Liver (tissue), 9 donors: Measurements from ENCODE around the gene ABHD15. TPM values are rescaled to one million over a fixed set of nuclear protein-coding genes. Genes with fewer than 3 reads are reported as not detected.
A peak's percentile ranks its signal among the peaks of the same experiment; 100 is the strongest.

ENCODE experiments used
- DNase-seq: peaks from one replicate; pipeline ENCODE4 v3.0.0-alpha.2; 2017; ENCODE audit warnings: low spot score
- H3K27ac ChIP-seq, 2 donors: one replicate each; pipeline ENCODE4 v1.7.0; 2013; ENCODE audit warnings: inconsistent platforms in 2 of 2, low read length in 2 of 2, control low read depth in 1 of 2, low read depth in 1 of 2, mild to moderate bottlenecking in 1 of 2
- H3K27me3 ChIP-seq, 4 donors: one replicate each; pipeline versions ENCODE4 v1.6.1 to v1.7.0; 2013; ENCODE audit warnings: low read length in 3 of 4, inconsistent platforms in 1 of 4, mild to moderate bottlenecking in 1 of 4, moderate library complexity in 1 of 4; ENCODE audit not compliant: control insufficient read depth in 4 of 4, insufficient read depth in 4 of 4
- H3K36me3 ChIP-seq, 4 donors: one replicate each; pipeline versions ENCODE4 v1.6.1 to v1.7.0; 2013; ENCODE audit warnings: low read length in 3 of 4, mild to moderate bottlenecking in 3 of 4, low read depth in 1 of 4, moderate library complexity in 1 of 4; ENCODE audit not compliant: control insufficient read depth in 4 of 4, insufficient read depth in 3 of 4
- H3K4me1 ChIP-seq, 4 donors: one replicate each; pipeline versions ENCODE4 v1.6.1 to v1.7.0; 2013; ENCODE audit warnings: low read length in 3 of 4, mild to moderate bottlenecking in 3 of 4, moderate library complexity in 1 of 4; ENCODE audit not compliant: control insufficient read depth in 4 of 4, insufficient read depth in 4 of 4
- H3K4me3 ChIP-seq, 3 donors: one replicate each; pipeline versions ENCODE4 v1.6.1 to v1.7.0; 2013; ENCODE audit warnings: low read length in 3 of 3, control low read depth in 1 of 3, low read depth in 1 of 3, mild to moderate bottlenecking in 1 of 3
- H3K9ac ChIP-seq, 2 donors: one replicate each; pipeline ENCODE4 v1.7.0; 2013; ENCODE audit warnings: low read length in 2 of 2, mild to moderate bottlenecking in 2 of 2, moderate library complexity in 2 of 2, control low read depth in 1 of 2, low read depth in 1 of 2
- H3K9me3 ChIP-seq, 4 donors: one replicate each; pipeline versions ENCODE4 v1.6.1 to v1.7.0; 2013; ENCODE audit warnings: low read length in 3 of 4; ENCODE audit not compliant: control insufficient read depth in 4 of 4
- CTCF ChIP-seq: fragments of 150-350 bp; IDR thresholded peaks from 2 replicates; pipeline ENCODE4 v1.5.1; 2017; ENCODE audit warnings: improper control_type of control experiment, low read depth, low read length; ENCODE audit not compliant: missing input control
- EGR1 ChIP-seq, 2 donors: IDR thresholded peaks; 2 replicates each; pipeline ENCODE4 v1.6.1; 2016 to 2018; ENCODE audit warnings: antibody characterized with exemption in 2 of 2, low read depth in 2 of 2
- FOXA1 ChIP-seq: IDR thresholded peaks from 2 replicates; pipeline ENCODE4 v1.6.1; 2016; ENCODE audit warnings: antibody characterized with exemption
- FOXA2 ChIP-seq: IDR thresholded peaks from 2 replicates; pipeline ENCODE4 v1.6.1; 2016; ENCODE audit warnings: antibody characterized with exemption
- GABPA ChIP-seq, 2 donors: IDR thresholded peaks in 1 of 2; conservative IDR thresholded peaks in 1 of 2; 2 replicates each; pipeline ENCODE4 v1.6.1; 2016; ENCODE audit warnings: antibody characterized with exemption in 2 of 2, mild to moderate bottlenecking in 1 of 2, moderate library complexity in 1 of 2
- HNF4G ChIP-seq: IDR thresholded peaks from 2 replicates; pipeline ENCODE4 v1.6.1; 2016; ENCODE audit warnings: antibody characterized with exemption
- JUND ChIP-seq, 2 donors: IDR thresholded peaks; 2 replicates each; pipeline ENCODE4 v1.6.1; 2016; ENCODE audit warnings: antibody characterized with exemption in 2 of 2
- MAX ChIP-seq: IDR thresholded peaks from 2 replicates; pipeline ENCODE4 v1.6.1; 2016; ENCODE audit warnings: antibody characterized with exemption
- NR2F2 ChIP-seq: IDR thresholded peaks from 2 replicates; pipeline ENCODE4 v1.6.1; 2016; ENCODE audit warnings: antibody characterized with exemption
- RAD21 ChIP-seq, 2 donors: IDR thresholded peaks; 2 replicates each; pipeline ENCODE4 v1.6.1; 2016; ENCODE audit warnings: antibody characterized with exemption in 2 of 2, mild to moderate bottlenecking in 2 of 2
- REST ChIP-seq: IDR thresholded peaks from 2 replicates; pipeline ENCODE4 v1.6.1; 2016; ENCODE audit warnings: antibody characterized with exemption, mild to moderate bottlenecking
- RXRA ChIP-seq, 2 donors: IDR thresholded peaks; 2 replicates each; pipeline ENCODE4 v1.6.1; 2017 to 2018; ENCODE audit warnings: antibody characterized with exemption in 2 of 2, mild to moderate bottlenecking in 1 of 2
- SP1 ChIP-seq: IDR thresholded peaks from 2 replicates; pipeline ENCODE4 v1.6.1; 2018; ENCODE audit warnings: antibody characterized with exemption, mild to moderate bottlenecking
- TAF1 ChIP-seq: conservative IDR thresholded peaks from 2 replicates; pipeline ENCODE4 v1.6.1; 2016; ENCODE audit warnings: antibody characterized with exemption, mild to moderate bottlenecking
- YY1 ChIP-seq: IDR thresholded peaks from 2 replicates; pipeline ENCODE4 v1.6.1; 2016; ENCODE audit warnings: antibody characterized with exemption, mild to moderate bottlenecking
- ZBTB33 ChIP-seq: IDR thresholded peaks from 2 replicates; pipeline ENCODE4 v1.6.1; 2016; ENCODE audit warnings: antibody characterized with exemption
- WGBS: extraction: QIAGEN DNeasy Blood & Tissue Kit; methylation state at CpG from one replicate; pipeline ENCODE4 v1.1.7; 2013; 5-methylcytosine and 5-hydroxymethylcytosine counted together
- polyA plus RNA-seq, 2 donors: library from polyadenylated mRNA; stranded (reverse) in 1 of 2; unstranded in 1 of 2; fragments of 200-250 nt in 1 of 2; fragments of >200 nt in 1 of 2; fragmentation: Nextera tagmentation in 1 of 2; extraction: Ambion mirVana in 1 of 2; gene quantifications; one replicate each; pipeline versions ENCODE4 v1.2.1 to v1.2.3, GENCODE V29; 2013 to 2015
- total RNA-seq, 2 donors: library from RNA; depleted of rRNA; stranded (reverse); fragments of >200 nt; gene quantifications; one replicate each; pipeline ENCODE4 v1.2.3, GENCODE V29; 2014
- donor health status: healthy.
- donor health status: healthy.
- donor health status: healthy.
- donor health status: healthy.
- donor health status: healthy.

The ABHD15 gene
- total and polyA plus RNA-seq, 4 donors, result 5.6 to 25.7 (median 10.6) TPM

- H3K36me3 ChIP-seq, result no peaks in the 10 kb centered on the region
- H3K27ac ChIP-seq, result no peak overlapping the region
- whole genome bisulfite sequencing, result 2% methylated on average over 50 of the region's 50 CpGs
- no peak for TF ChIP-seq GABPA (IDR thresholded peaks at IDR 0.05 in 1 of 2, conservative IDR thresholded peaks at IDR 0.05 in 1 of 2)
- no peak for TF ChIP-seq HNF4G
- TF ChIP-seq FOXA1, result no peak
- TF ChIP-seq CTCF, result peak; percentile 80
- TF ChIP-seq RAD21 (IDR thresholded peaks at IDR 0.05), result peak; percentile 60 to 79
- TF ChIP-seq ZBTB33, result no peak
- no peak for TF ChIP-seq REST
- TF ChIP-seq NR2F2, result no peak
- no peak for TF ChIP-seq RXRA (IDR thresholded peaks at IDR 0.05)
- TF ChIP-seq TAF1, result no peak
- peaks cover 19 to 50% (median 38%) of the 10 kb centered on the region in 4 donors for H3K4me1 ChIP-seq
- H3K4me3 ChIP-seq, result peak overlapping the region in 1 of 3 donors; percentile 37
- no peaks in the 10 kb centered on the region for H3K9me3 ChIP-seq
- H3K9ac ChIP-seq, result no peak overlapping the region
- DNase-seq, result peak; percentile 92
- H3K27me3 ChIP-seq, result peaks cover 0 to 10% (median 1%) of the 10 kb centered on the region in 4 donors
Observed at GRCh38 chr17:29613352-29613837, 46.6 kb upstream of the ABHD15 start.

- Histone ChIP-seq H3K4me3 (peak overlapping the region in 1 of 3 donors; percentile 37), H3K36me3 (no peaks in the 10 kb centered on the region)
Observed at GRCh38 chr17:29612404-29613280, 45.8 kb upstream of the ABHD15 start.

More at GRCh38 chr17:29612404-29613280, 45.8 kb upstream of the ABHD15 start:
- H3K9me3 ChIP-seq, result no peaks in the 10 kb centered on the region
- TF ChIP-seq EGR1 (IDR thresholded peaks at IDR 0.05; ENCODE audit: low read depth in 2 of 2) (no peak), MAX (no peak), FOXA1 (no peak), REST (no peak), TAF1 (no peak), SP1 (no peak), NR2F2 (no peak), JUND (IDR thresholded peaks at IDR 0.05) (no peak), FOXA2 (no peak), HNF4G (no peak), RXRA (IDR thresholded peaks at IDR 0.05) (no peak), YY1 (no peak)
- WGBS, result 28% methylated on average over 85 of the region's 85 CpGs
- no peak overlapping the region for H3K9ac ChIP-seq
- DNase-seq, result no peak
- H3K27me3 ChIP-seq, result peaks cover 0 to 10% (median 1%) of the 10 kb centered on the region in 4 donors
- no peak overlapping the region for H3K27ac ChIP-seq
- H3K4me1 ChIP-seq, result peaks cover 15 to 43% (median 35%) of the 10 kb centered on the region in 4 donors
